GM21619 (cell line): ENCODE data around the gene DBNL.

Source experiments
- ATAC-seq: cut with Tn5 transposase; IDR thresholded peaks from one replicate; pipeline ENCODE4 v1.9.1; 2021; ENCODE audit not compliant: unreplicated experiment

DBNL gene

DNA sequence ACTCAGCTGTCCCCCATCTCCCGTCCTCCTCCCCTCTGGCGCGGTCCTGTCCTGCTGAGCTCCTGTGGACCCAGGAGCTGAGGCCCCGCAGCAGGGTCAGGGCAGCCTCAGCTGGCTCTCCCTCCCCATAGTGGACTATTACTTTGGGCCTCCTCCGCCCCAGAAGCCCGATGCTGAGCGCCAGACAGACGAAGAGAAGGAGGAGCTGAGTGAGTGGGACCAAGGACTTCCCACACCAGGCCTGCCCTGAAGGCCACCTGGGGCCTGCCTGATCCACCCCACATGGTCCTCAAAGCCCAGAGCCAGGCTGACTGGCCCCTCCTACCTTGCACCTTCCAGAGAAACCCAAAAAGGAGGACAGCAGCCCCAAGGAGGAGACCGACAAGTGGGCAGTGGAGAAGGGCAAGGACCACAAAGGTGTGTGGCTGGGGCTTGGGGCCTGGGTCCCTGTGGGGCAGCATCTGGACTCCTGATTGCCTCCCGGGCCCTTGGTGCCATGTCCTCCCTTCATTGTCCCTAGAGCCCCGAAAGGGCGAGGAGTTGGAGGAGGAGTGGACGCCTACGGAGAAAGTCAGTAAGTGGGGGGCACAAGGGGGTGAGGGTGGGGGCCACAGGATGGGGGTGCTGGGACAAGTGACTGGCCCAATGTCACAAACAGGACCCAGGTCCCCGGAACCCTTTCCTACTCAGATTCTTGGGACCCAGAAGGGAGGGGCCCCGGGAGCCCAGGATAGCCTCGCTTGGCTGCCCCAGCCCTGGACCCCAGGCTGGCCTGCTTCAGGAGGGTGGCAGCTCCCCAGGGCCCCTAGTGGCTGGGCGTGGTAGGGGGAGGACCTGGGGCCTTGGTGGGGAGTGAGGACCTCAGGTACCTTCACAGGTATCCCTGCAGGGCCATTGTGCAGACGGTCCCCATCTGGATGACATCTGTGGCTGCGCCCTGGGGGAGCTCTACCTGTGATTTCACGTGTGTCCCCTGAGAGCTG lies 64.6 kb downstream of the DBNL start:
- no peak for ATAC-seq

DNA sequence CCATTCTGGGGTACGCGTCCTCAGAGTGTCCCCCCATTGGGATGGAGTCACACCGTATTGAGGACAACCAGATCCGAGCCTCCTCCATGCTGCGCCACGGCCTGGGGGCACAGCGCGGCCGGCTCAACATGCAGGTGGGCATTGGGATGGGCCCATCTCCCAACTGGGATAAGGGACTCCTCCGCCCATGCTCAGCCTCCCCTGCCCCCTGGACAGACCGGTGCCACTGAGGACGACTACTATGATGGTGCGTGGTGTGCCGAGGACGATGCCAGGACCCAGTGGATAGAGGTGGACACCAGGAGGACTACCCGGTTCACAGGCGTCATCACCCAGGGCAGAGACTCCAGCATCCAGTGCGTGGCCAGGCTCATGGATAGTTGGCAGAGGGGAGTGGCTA lies 65.5 kb downstream of the DBNL start:
- ATAC-seq, result no peak

DNA sequence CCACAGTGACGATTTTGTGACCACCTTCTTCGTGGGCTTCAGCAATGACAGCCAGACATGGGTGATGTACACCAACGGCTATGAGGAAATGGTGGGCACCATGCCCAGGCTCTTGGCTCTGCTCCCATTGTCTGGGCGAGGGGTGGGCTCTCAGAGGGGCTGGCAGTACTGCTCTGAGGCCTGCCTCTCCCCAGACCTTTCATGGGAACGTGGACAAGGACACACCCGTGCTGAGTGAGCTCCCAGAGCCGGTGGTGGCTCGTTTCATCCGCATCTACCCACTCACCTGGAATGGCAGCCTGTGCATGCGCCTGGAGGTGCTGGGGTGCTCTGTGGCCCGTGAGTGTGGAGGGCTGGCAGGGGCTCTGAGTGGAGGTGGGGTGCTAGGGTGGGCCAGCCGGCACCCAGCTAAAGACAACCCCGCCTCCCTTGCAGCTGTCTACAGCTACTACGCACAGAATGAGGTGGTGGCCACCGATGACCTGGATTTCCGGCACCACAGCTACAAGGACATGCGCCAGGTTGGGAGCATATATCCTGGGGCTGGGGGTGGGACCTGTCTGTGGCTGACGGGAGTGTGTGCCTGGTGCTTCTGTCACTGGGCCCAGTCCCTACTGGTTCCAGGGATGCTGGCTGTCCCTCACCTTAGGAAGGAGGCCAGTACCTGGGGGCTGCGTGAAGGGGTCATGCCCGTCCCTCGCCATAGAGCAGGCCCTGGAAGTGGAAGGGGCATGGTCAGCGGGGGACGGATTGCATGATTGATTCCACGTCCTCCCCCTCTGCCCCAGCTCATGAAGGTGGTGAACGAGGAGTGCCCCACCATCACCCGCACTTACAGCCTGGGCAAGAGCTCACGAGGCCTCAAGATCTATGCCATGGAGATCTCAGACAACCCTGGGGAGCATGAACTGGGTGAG lies 66.5 kb downstream of the DBNL start:
- ATAC-seq, result no peak
